NCI-H1417 treated with DMSO at 0.1 percent for 48 hours (cell line): ENCODE data around the gene SP2.

Experiments used
- DNase-seq: peaks from one replicate; lab custom pipeline; 2025; lab: John Stamatoyannopoulos, UW

SP2 gene

GRCh38 chr17:47889734-47890529, 6.1 kb upstream of the SP2 start:
- DNase-seq: peak; percentile 18

- no peak for DNase-seq
Measured at GRCh38 chr17:47891545-47892088, 4.4 kb upstream of the SP2 start.

GRCh38 chr17:47894498-47895346, 1.3 kb upstream of the SP2 start:
- DNase-seq: no peak

DNA sequence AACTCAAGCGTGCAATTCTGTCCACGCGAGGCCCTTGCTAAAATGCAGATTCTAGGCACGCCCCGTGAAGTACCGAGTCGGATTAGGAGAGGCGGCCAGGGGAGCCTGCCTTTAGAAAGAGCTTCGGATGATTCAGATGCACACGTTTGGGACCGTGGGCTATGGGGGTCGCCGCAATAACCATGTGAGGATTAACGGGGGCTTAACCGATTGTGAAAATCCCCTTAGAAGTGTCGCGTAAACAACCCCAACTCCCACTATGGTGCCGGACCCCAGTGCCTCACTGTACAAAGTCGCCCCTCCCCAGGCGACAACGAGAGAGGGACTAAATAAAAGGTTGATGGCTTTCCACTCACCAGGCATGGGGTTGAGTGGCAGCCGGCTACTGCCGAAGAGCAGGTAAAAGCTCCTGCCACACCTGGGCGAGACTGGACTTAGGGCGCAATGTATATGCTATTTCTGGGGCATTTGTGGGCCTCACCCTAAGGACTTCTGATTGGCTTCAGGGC, 635 bp upstream of the SP2 start:
- no peak for DNase-seq

DNA sequence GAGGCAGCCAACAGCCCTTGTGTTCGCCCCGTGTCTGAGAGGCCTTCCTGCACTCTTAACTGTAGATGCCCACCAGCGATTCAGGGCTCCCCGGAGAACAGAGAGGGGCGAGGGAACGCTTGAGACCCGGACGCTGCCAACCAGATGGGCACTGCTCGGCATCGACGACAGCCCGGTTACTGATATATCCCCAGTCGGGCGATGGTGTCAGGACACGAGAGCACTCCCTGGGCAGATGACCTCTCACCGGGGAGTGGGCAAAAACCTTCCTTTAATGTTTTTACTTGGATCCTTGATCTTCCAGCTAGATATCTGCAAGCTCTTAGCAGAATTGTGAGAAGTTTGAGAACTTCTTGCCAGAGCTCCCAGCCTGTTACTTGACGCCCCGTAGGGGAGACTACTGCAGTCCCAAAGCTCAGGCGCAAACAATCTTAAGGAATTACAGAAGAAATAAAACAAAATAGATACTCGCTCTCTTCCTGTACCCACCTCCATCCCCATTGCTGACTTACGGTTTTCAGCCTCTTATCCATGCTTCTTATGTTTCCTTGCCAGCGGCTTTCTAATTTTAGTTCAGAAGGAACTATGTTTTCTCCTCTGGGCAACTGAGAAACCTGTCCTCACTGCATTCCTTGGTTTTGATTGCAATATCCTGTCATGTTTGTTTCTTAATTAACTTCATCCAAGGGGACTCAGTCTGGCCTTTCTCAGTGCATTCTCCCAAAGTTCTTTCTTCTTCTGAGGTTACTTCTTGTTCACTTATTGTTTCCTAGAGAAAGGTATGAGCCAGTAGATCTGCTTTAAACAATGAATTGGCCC, 845 bp downstream of the SP2 start:
- no peak for DNase-seq

GRCh38 chr17:47897561-47897960, 1.5 kb downstream of the SP2 start:
- DNase-seq: no peak

- DNase-seq: no peak
Measured at GRCh38 chr17:47898241-47898640, 2.2 kb downstream of the SP2 start.

GRCh38 chr17:47899643-47900042, 3.6 kb downstream of the SP2 start:
- no peak for DNase-seq

DNA sequence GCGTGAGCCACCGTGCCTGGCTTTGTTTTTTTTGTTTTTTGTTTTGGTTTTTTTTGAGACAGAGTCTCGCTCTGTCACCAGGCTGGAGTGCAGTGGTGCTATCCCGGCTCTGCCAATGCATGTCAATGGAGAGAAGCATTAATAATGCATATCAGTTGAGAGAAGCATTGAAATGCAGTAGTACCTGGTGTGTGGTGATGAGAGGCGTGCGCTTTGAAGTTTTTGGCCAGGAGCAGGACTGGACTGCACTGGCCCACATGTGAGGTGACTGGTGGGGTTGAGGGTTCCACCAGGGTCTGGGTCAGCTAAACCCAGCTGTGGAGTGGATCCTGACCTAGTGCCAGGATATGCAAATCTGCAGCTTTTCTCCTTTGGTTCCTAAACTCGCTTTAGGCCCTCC, 5.4 kb downstream of the SP2 start:
- no peak for DNase-seq

GRCh38 chr17:47902039-47902744, 6.2 kb downstream of the SP2 start:
- no peak for DNase-seq

DNA sequence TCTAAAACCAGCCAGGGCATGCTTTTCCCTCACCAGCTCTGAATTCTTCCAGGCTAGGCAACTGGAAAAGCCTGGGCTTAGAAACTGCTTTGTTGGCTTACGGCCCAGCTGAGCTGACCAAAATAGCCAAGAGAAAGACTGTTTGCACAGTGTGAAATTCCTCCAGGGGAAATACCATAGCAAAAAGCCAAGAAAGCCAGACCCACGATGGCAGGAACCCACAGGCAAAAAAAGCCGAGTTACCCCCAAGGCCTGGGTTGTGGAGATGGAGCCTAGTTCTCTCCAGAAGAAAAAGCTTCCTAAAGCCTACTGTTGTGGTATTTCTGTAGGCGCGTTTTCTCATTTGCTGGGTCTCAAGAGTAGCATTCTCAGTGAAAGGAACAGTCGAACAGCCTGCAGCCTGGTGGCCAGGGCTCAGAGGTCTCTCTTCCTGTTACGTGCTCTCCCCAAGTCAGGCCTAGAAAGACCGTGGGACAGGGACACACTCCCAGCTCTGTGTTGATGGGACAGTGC, 9.2 kb downstream of the SP2 start:
- DNase-seq: no peak

- no peak for DNase-seq
Measured at GRCh38 chr17:47906443-47906842, 10.4 kb downstream of the SP2 start.

DNA sequence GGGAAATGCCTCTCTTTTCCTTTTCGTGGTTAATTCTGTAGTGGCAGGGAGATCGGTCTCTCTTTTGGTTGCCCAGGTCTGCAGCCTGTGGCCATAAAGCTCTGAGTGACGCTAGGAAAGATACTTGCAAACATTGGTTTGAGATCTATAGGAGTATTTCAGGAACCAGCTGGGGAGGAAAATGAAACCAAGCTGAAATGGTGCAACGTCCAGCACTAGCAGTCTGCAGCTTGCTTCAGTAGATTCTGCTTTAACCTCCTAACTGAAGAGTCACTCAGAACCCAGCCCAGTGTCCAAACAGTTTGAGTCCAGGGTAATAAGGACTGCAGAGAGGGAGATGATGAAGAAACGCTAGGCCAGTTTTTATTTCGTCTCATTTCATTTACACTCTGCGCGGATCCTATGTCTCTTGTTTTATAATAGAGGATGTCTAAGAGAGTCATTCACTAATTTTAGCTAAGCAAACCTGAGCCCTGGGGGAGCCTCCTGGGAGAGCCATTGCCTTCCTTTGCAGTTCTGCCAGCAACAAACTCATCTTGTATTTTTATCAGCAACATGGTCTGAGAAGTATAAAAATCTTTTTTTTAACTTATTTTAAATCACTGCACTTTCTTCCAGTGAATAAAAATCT, 12.0 kb downstream of the SP2 start:
- no peak for DNase-seq

GRCh38 chr17:47913050-47913449, 17.0 kb downstream of the SP2 start:
- no peak for DNase-seq

DNA sequence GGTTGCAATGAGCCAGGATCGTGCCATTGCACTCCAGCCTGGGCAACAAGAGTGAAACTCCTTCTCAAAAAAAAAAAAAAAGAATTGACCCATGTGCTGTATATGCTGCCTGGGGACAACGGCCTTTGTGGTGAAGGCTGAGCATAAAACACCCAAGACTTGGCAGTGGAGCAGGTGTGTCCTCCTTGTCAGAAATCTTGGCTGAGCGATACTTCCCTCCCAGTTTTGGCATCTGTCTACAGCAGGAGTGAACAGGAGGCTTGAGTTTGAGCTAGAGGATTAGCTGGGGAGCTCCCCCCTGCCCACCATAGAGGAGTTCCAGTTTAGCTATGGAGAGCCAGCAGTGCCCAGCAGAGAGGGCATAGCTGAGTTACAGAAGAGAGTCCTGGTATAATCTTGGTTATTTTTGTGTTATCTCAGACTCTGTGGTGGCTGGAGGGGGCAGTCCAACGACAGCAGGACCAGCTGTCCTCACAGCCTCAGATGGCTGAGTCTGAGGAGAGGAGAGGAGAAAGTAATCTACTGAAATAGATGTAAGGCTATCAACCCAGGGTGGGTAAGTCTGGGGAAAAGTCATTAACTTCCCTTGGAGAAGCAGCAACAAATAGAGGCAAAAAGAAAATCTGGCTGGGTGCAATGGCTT, 18.4 kb downstream of the SP2 start:
- no peak for DNase-seq

DNA sequence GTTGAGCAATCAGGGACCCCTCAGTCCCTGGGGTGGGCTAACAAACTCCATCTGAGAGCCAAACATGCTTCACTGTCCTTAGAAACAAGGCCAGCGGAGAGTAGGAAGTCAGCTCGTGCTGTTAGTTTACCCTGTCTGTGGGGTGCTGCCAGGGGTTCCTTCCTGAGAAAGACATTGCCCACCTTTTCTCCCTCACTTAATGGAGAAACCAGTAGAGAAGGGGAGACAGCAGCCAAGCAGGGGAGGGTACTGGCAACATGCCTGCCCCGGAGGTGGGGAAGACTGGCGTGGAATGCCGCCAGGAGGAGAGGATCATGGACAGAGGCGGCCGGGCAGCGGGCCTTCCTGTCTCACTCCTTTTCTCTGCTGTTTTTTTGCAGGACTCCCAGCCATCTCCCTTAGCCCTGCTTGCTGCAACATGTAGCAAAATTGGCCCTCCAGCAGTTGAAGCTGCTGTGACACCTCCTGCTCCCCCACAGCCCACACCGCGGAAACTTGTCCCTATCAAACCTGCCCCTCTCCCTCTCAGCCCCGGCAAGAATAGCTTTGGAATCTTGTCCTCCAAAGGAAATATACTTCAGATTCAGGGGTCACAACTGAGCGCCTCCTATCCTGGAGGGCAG, 19.9 kb downstream of the SP2 start:
- DNase-seq: no peak

- no peak for DNase-seq
Measured at GRCh38 chr17:47916489-47917208, 20.6 kb downstream of the SP2 start.

GRCh38 chr17:47917581-47917980, 21.5 kb downstream of the SP2 start:
- no peak for DNase-seq

GRCh38 chr17:47918006-47918405, 22.0 kb downstream of the SP2 start:
- DNase-seq: no peak
